ENCODE results near the gene AOPEP.

AOPEP gene

DNA sequence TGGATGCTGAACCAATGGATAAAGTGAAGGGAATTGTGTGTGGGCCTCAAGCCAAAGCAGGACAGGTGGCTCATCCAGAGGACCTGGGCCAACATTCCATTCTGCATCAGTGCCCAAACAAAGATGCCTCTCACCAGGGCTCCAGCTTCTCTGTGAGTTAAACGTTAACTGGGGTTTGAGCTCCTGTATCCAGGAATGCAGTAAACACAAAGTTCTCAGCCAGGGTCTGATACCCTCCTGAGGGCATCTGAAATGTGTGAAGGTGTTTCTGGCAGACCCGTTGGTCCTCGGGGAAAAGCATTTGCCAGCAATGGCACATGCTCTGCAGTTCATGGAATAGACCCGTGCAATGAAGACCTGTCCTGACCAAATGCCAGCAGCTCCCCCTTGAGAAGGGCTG is 33.9 kb upstream of the AOPEP start:
- TF ChIP-seq RAD21 (IDR thresholded peaks at IDR 0.05; ENCODE audit: low read depth) (no peak), YY1 (IDR thresholded peaks at IDR 0.05; ENCODE audit: low read depth) (no peak), ZBTB7A (IDR thresholded peaks at IDR 0.05; ENCODE audit: low read depth) (no peak), CREB1 (IDR thresholded peaks at IDR 0.05; ENCODE audit: low read depth) (no peak), NFIC (IDR thresholded peaks at IDR 0.05) (peak; percentile 99), REST (IDR thresholded peaks at IDR 0.05; ENCODE audit: low read depth) (no peak), EGR1 (IDR thresholded peaks at IDR 0.05) (no peak), TEAD4 (IDR thresholded peaks at IDR 0.05) (peak; percentile 93), CEBPB (IDR thresholded peaks at IDR 0.05) (no peak), TCF12 (IDR thresholded peaks at IDR 0.05; ENCODE audit: low read depth) (peak; percentile 96), MAX (IDR thresholded peaks at IDR 0.05) (peak; percentile 91), EP300 (IDR thresholded peaks at IDR 0.05; ENCODE audit: borderline replicate concordance) (peak; percentile 93), FOXM1 (IDR thresholded peaks at IDR 0.05; ENCODE audit: borderline replicate concordance, low read depth) (peak; percentile 79; the same call in 1 of the 2 replicates), USF1 (IDR thresholded peaks at IDR 0.05) (no peak), TAF1 (IDR thresholded peaks at IDR 0.05; ENCODE audit: low read depth) (no peak)

GRCh38 chr9:94693485-94694204 is 32.9 kb upstream of the AOPEP start:
- TF ChIP-seq CEBPB (IDR thresholded peaks at IDR 0.05) (no peak), USF1 (IDR thresholded peaks at IDR 0.05) (no peak), FOXM1 (IDR thresholded peaks at IDR 0.05; ENCODE audit: borderline replicate concordance, low read depth) (no peak), REST (IDR thresholded peaks at IDR 0.05; ENCODE audit: low read depth) (no peak), YY1 (IDR thresholded peaks at IDR 0.05; ENCODE audit: low read depth) (no peak), ZBTB7A (IDR thresholded peaks at IDR 0.05; ENCODE audit: low read depth) (no peak), MAX (IDR thresholded peaks at IDR 0.05) (no peak), TCF12 (IDR thresholded peaks at IDR 0.05; ENCODE audit: low read depth) (no peak), EP300 (IDR thresholded peaks at IDR 0.05; ENCODE audit: borderline replicate concordance) (no peak), NFIC (IDR thresholded peaks at IDR 0.05) (no peak), RAD21 (IDR thresholded peaks at IDR 0.05; ENCODE audit: low read depth) (no peak), CREB1 (IDR thresholded peaks at IDR 0.05; ENCODE audit: low read depth) (no peak), TAF1 (IDR thresholded peaks at IDR 0.05; ENCODE audit: low read depth) (no peak)

GRCh38 chr9:94696545-94696944 is 30.0 kb upstream of the AOPEP start:
- TF ChIP-seq CEBPB (IDR thresholded peaks at IDR 0.05) (no peak), FOXM1 (IDR thresholded peaks at IDR 0.05; ENCODE audit: borderline replicate concordance, low read depth) (no peak), ZBTB7A (IDR thresholded peaks at IDR 0.05; ENCODE audit: low read depth) (no peak), MAX (IDR thresholded peaks at IDR 0.05) (no peak), NFIC (IDR thresholded peaks at IDR 0.05) (no peak), TEAD4 (IDR thresholded peaks at IDR 0.05) (no peak), TCF12 (IDR thresholded peaks at IDR 0.05; ENCODE audit: low read depth) (no peak)

- TF ChIP-seq TCF12 (IDR thresholded peaks at IDR 0.05; ENCODE audit: low read depth) (no peak; the same call in 1 of the 2 replicates), REST (IDR thresholded peaks at IDR 0.05; ENCODE audit: low read depth) (no peak; the same call in 1 of the 2 replicates), EP300 (IDR thresholded peaks at IDR 0.05; ENCODE audit: borderline replicate concordance) (peak; percentile 75; the same call in 1 of the 2 replicates), ZBTB7A (IDR thresholded peaks at IDR 0.05; ENCODE audit: low read depth) (no peak), TEAD4 (IDR thresholded peaks at IDR 0.05) (peak; percentile 91), MAX (IDR thresholded peaks at IDR 0.05) (peak; percentile 36; the same call in 1 of the 2 replicates), CREB1 (IDR thresholded peaks at IDR 0.05; ENCODE audit: low read depth) (0 out of 2 replicates have a peak, but pooled peaks have one; percentile 43), TAF1 (IDR thresholded peaks at IDR 0.05; ENCODE audit: low read depth) (no peak), FOXM1 (IDR thresholded peaks at IDR 0.05; ENCODE audit: borderline replicate concordance, low read depth) (peak; percentile 52; the same call in 1 of the 2 replicates), RAD21 (IDR thresholded peaks at IDR 0.05; ENCODE audit: low read depth) (no peak), CEBPB (IDR thresholded peaks at IDR 0.05) (peak; percentile 86), USF1 (IDR thresholded peaks at IDR 0.05) (no peak), YY1 (IDR thresholded peaks at IDR 0.05; ENCODE audit: low read depth) (no peak), NFIC (IDR thresholded peaks at IDR 0.05) (0 out of 2 replicates have a peak, but pooled peaks have one; percentile 25), EGR1 (IDR thresholded peaks at IDR 0.05) (no peak; the same call in 1 of the 2 replicates)
These were observed 28.4 kb upstream of the AOPEP start for GRCh38 chr9:94697972-94698581.
